CD4-positive, alpha-beta T cell (primary cell): ENCODE results near the gene ARHGAP10. TPM values are rescaled to one million over a fixed set of nuclear protein-coding genes. Genes with fewer than 3 reads are reported as not detected.

Experiments
- ATAC-seq: fragments of 200-7000 bp; cut with Tn5 transposase; one replicate; pipeline ENCODE4 v1.10.0; 2022; ENCODE audit warnings: mild to moderate bottlenecking; ENCODE audit not compliant: poor library complexity
- CTCF ChIA-PET: fragments of 350-600 bp; sonication (Branson Sonifier 250); formaldehyde crosslinking; loops from one replicate; lab custom pipeline; 2021; ENCODE audit warnings: antibody characterized with exemption, inconsistent platforms; lab: Charles Lee
- POLR2A ChIA-PET: fragments of 350-600 bp; sonication (Branson Sonifier 250); formaldehyde crosslinking; loops from one replicate; lab custom pipeline; 2021; ENCODE audit warnings: antibody characterized with exemption, inconsistent platforms; lab: Charles Lee
- DNase-seq, 14 experiments: peaks; one replicate each; pipeline ENCODE4 v3.0.0-alpha.2; 2013 to 2020; ENCODE audit warnings: mixed read lengths in 2 of 14
- H3K27ac ChIP-seq, 2 donors: one replicate each; pipeline versions ENCODE4 v1.5.1 to v1.7.0; 2013; ENCODE audit warnings: low read length in 2 of 2, low read depth in 1 of 2, mild to moderate bottlenecking in 1 of 2
- H3K27me3 ChIP-seq, 2 experiments: 1 replicate in 1 of 2; 2 replicates in 1 of 2; pipeline versions ENCODE4 v1.6.1 to v1.7.0; 2013; ENCODE audit warnings: low read length in 2 of 2, control low read depth in 1 of 2, mild to moderate bottlenecking in 1 of 2, moderate library complexity in 1 of 2; ENCODE audit not compliant: insufficient read depth in 2 of 2, control insufficient read depth in 1 of 2
- H3K36me3 ChIP-seq: one replicate; pipeline ENCODE4 v1.6.1; 2013; ENCODE audit warnings: low read length, control low read depth; ENCODE audit not compliant: insufficient read depth
- H3K4me1 ChIP-seq: one replicate; pipeline ENCODE4 v1.6.1; 2013; ENCODE audit warnings: low read length, control low read depth; ENCODE audit not compliant: insufficient read depth
- H3K4me3 ChIP-seq: one replicate; pipeline ENCODE4 v1.5.1; 2013; ENCODE audit warnings: mild to moderate bottlenecking, low read length, moderate library complexity
- H3K9me3 ChIP-seq, 2 experiments: 1 replicate in 1 of 2; 2 replicates in 1 of 2; pipeline versions ENCODE4 v1.6.1 to v1.7.0; 2013; ENCODE audit warnings: low read length in 2 of 2, mild to moderate bottlenecking in 2 of 2, control low read depth in 1 of 2, moderate library complexity in 1 of 2; ENCODE audit not compliant: control insufficient read depth in 1 of 2, insufficient read depth in 1 of 2
- H3K27ac Mint-ChIP-seq: one replicate; pipeline ENCODE4 v1.8.0; 2020; ENCODE audit warnings: mixed read lengths
- H3K27me3 Mint-ChIP-seq: one replicate; pipeline ENCODE4 v1.8.0; 2021; ENCODE audit warnings: mixed read lengths
- H3K36me3 Mint-ChIP-seq: one replicate; pipeline ENCODE4 v1.8.0; 2021; ENCODE audit warnings: low read depth, mixed read lengths
- H3K4me1 Mint-ChIP-seq: one replicate; pipeline ENCODE4 v1.8.0; 2021; ENCODE audit warnings: low read depth, mixed read lengths
- H3K4me3 Mint-ChIP-seq: one replicate; pipeline ENCODE4 v1.8.0; 2020; ENCODE audit warnings: mild to moderate bottlenecking, mixed read lengths
- H3K9me3 Mint-ChIP-seq: one replicate; pipeline ENCODE4 v1.8.0; 2020; ENCODE audit warnings: mixed read lengths
- CTCF ChIP-seq: fragments of 200-600 bp; IDR thresholded peaks from one replicate; pipeline ENCODE4 v1.8.0; 2022; ENCODE audit warnings: antibody characterized with exemption, mild to moderate bottlenecking
- intact Hi-C, 2 experiments: fragments of 100-400 bp; cut with DNase I in 1 of 2; cut with micrococcal nuclease in 1 of 2; formaldehyde crosslinking; loops; one replicate each; pipeline versions ENCODE4 v1.15.1 to v1.9.0; 2023 to 2025; cut with DNase I, micrococcal nuclease
- total RNA-seq, 174 experiments: library from RNA in 2 of 174; stranded (reverse) in 2 of 174; gene quantifications; one replicate each; pipeline ENCODE4 v1.2.3 and lab custom pipeline; 2021 to 2026

ARHGAP10 gene
- total RNA-seq, 2 experiments from 2014 or later, result 5.6 to 5.7 TPM

GRCh38 chr4:147864607-147865006 is 132.7 kb downstream of the ARHGAP10 start:
- intact Hi-C loops, result loop anchor here in 1 of 2 experiments (5.0 kb wide), 1 partner anchor 267 kb away; no protein-coding TSS in a partner anchor
- H3K4me3 Mint-ChIP-seq, result no peak overlapping the region
- no peak for TF ChIP-seq CTCF

GRCh38 chr4:147865926-147866325 is 134.0 kb downstream of the ARHGAP10 start:
- ATAC-seq (no peak), DNase-seq (no peak)
- Mint-ChIP-seq H3K9me3 (no peaks in the 10 kb centered on the region), H3K36me3 (no peaks in the 10 kb centered on the region), H3K4me3 (no peak overlapping the region), H3K27me3 (no peaks in the 10 kb centered on the region), H3K4me1 (no peaks in the 10 kb centered on the region), H3K27ac (no peak overlapping the region)
- ChIA-PET POLR2A (interaction anchor here (1.7 kb wide), 1 partner anchor 134 kb away, joined by 8 read pairs; the partner anchor contains the start of gene ARHGAP10), CTCF (interaction anchor here (1.0 to 3.2 kb wide), 7 partner anchors 8 to 347 kb away, joined by 3 to 37 read pairs (median 16); partner anchors contain the start of genes ARHGAP10 and TMEM184C)
- intact Hi-C loops, result loop anchor here (1.0 to 5.0 kb wide), 4 partner anchors 158 to 705 kb away; no protein-coding TSS in a partner anchor
- Histone ChIP-seq H3K27me3 (no peaks in the 10 kb centered on the region), H3K4me3 (no peak overlapping the region), H3K4me1 (no peaks in the 10 kb centered on the region), H3K9me3 (no peaks in the 10 kb centered on the region), H3K27ac (no peak overlapping the region), H3K36me3 (no peaks in the 10 kb centered on the region)
- TF ChIP-seq CTCF, result no peak

More at GRCh38 chr4:147864607-147865006, 132.7 kb downstream of the ARHGAP10 start:
- no peak overlapping the region for H3K4me3 ChIP-seq
- no peaks in the 10 kb centered on the region for H3K27me3 Mint-ChIP-seq
- H3K36me3 ChIP-seq, result no peaks in the 10 kb centered on the region
- no peaks in the 10 kb centered on the region for H3K27me3 ChIP-seq
- no peak for ATAC-seq
- DNase-seq, result no peak
- ChIA-PET POLR2A (no interaction called here), CTCF (interaction anchor here (2.7 to 3.2 kb wide), 2 partner anchors 154 to 248 kb away, joined by 20 to 37 read pairs; partner anchors contain the start of gene TMEM184C)
- no peaks in the 10 kb centered on the region for H3K36me3 Mint-ChIP-seq
- no peaks in the 10 kb centered on the region for H3K4me1 Mint-ChIP-seq
- H3K27ac ChIP-seq, result no peak overlapping the region
- no peaks in the 10 kb centered on the region for H3K9me3 Mint-ChIP-seq
- H3K4me1 ChIP-seq, result no peaks in the 10 kb centered on the region
- no peaks in the 10 kb centered on the region for H3K9me3 ChIP-seq
- no peak overlapping the region for H3K27ac Mint-ChIP-seq

- TF ChIP-seq CTCF, result peak; percentile 100
- no peak overlapping the region for H3K27ac Mint-ChIP-seq
These were observed 134.8 kb downstream of the ARHGAP10 start for GRCh38 chr4:147866532-147867271.

More at GRCh38 chr4:147866532-147867271, 134.8 kb downstream of the ARHGAP10 start:
- Mint-ChIP-seq H3K9me3 (no peaks in the 10 kb centered on the region), H3K36me3 (no peaks in the 10 kb centered on the region), H3K27me3 (no peaks in the 10 kb centered on the region), H3K4me3 (no peak overlapping the region), H3K4me1 (no peaks in the 10 kb centered on the region)
- ATAC-seq (peak; percentile 99), DNase-seq (peak; percentile 83 to 97 (median 92))
- ChIA-PET CTCF (interaction anchor here (0.6 to 3.2 kb wide), 38 partner anchors 9 to 848 kb away, joined by 3 to 37 read pairs (median 4); partner anchors contain the start of genes ARHGAP10, PRMT9 and TMEM184C), POLR2A (interaction anchor here (1.0 to 1.7 kb wide), 5 partner anchors 134 to 348 kb away, joined by 3 to 8 read pairs (median 4); partner anchors contain the start of genes ARHGAP10 and TMEM184C)
- H3K27ac ChIP-seq, result no peak overlapping the region
- H3K4me3 ChIP-seq, result no peak overlapping the region
- no peaks in the 10 kb centered on the region for H3K36me3 ChIP-seq
- intact Hi-C loops, result loop anchor here (1.0 to 5.0 kb wide), 5 partner anchors 158 to 706 kb away; no protein-coding TSS in a partner anchor
- H3K4me1 ChIP-seq, result no peaks in the 10 kb centered on the region
- no peaks in the 10 kb centered on the region for H3K9me3 ChIP-seq
- no peaks in the 10 kb centered on the region for H3K27me3 ChIP-seq
